ES-I3 (cell line): Measurements from ENCODE around the gene MTHFD2L.
A peak's percentile ranks its signal among the peaks of the same experiment; 100 is the strongest.

Experiments
- H3K36me3 ChIP-seq: 2 replicates; pipeline ENCODE4 v1.6.1; 2013; ENCODE audit warnings: mild to moderate bottlenecking, low read length, control low read depth, moderate library complexity; ENCODE audit not compliant: insufficient read depth
- H3K4me1 ChIP-seq: 2 replicates; pipeline ENCODE4 v1.6.1; 2013; ENCODE audit warnings: mild to moderate bottlenecking, control low read depth, low read length; ENCODE audit not compliant: insufficient read depth
- H3K9ac ChIP-seq: 2 replicates; pipeline ENCODE4 v1.6.1; 2013; ENCODE audit warnings: low read depth, mild to moderate bottlenecking, low read length, moderate library complexity
- H3K9me3 ChIP-seq: 2 replicates; pipeline ENCODE4 v1.6.1; 2013; ENCODE audit warnings: mild to moderate bottlenecking, low read length, moderate library complexity; ENCODE audit not compliant: control insufficient read depth, insufficient read depth

Gene MTHFD2L

GRCh38 chr4:74157561-74158465, at the start of gene MTHFD2L:
TSS of gene MTHFD2L (plus strand) at chr4:74158118. CDS start at chr4:74158139, 21 bp downstream.
- no peaks in the 10 kb centered on the region for H3K4me1 ChIP-seq
- H3K36me3 ChIP-seq: no peaks in the 10 kb centered on the region
- no peaks in the 10 kb centered on the region for H3K9me3 ChIP-seq
- peak within 1 kb of the TSS; percentile 72 for H3K9ac ChIP-seq

GRCh38 chr4:74108457-74109115, 49.3 kb upstream of the MTHFD2L start:
- Histone ChIP-seq H3K4me1 (peaks cover 17% of the 10 kb centered on the region), H3K9me3 (no peaks in the 10 kb centered on the region), H3K9ac (no peak overlapping the region), H3K36me3 (no peaks in the 10 kb centered on the region)

- H3K9me3 ChIP-seq: no peaks in the 10 kb centered on the region
- H3K9ac ChIP-seq: no peak overlapping the region
- H3K4me1 ChIP-seq: peaks cover 17% of the 10 kb centered on the region
- no peaks in the 10 kb centered on the region for H3K36me3 ChIP-seq
Observed at GRCh38 chr4:74109116-74109869, 48.6 kb upstream of the MTHFD2L start.

- H3K36me3 ChIP-seq: no peaks in the 10 kb centered on the region
- H3K9me3 ChIP-seq: no peaks in the 10 kb centered on the region
- H3K4me1 ChIP-seq: peaks cover 17% of the 10 kb centered on the region
- H3K9ac ChIP-seq: no peak overlapping the region
Observed at GRCh38 chr4:74109870-74110605, 47.9 kb upstream of the MTHFD2L start.

- Histone ChIP-seq H3K4me1 (peaks cover 17% of the 10 kb centered on the region), H3K9me3 (no peaks in the 10 kb centered on the region; the same call in 1 of the 2 replicates)
Observed at GRCh38 chr4:74110670-74111069, 47.2 kb upstream of the MTHFD2L start.

GRCh38 chr4:74111306-74111975, 46.5 kb upstream of the MTHFD2L start:
- H3K9ac ChIP-seq: no peak overlapping the region
- H3K4me1 ChIP-seq: peaks cover 17% of the 10 kb centered on the region

More at GRCh38 chr4:74110670-74111069, 47.2 kb upstream of the MTHFD2L start:
- Histone ChIP-seq H3K9ac (no peak overlapping the region), H3K36me3 (no peaks in the 10 kb centered on the region)

GRCh38 chr4:74111990-74112389, 45.9 kb upstream of the MTHFD2L start:
- Histone ChIP-seq H3K9me3 (no peaks in the 10 kb centered on the region; the same call in 1 of the 2 replicates), H3K36me3 (no peaks in the 10 kb centered on the region), H3K4me1 (peaks cover 21% of the 10 kb centered on the region), H3K9ac (no peak overlapping the region)

More at GRCh38 chr4:74111306-74111975, 46.5 kb upstream of the MTHFD2L start:
- no peaks in the 10 kb centered on the region; the same call in 1 of the 2 replicates for H3K9me3 ChIP-seq
- H3K36me3 ChIP-seq: no peaks in the 10 kb centered on the region

- H3K4me1 ChIP-seq: peaks cover 26% of the 10 kb centered on the region
Observed at GRCh38 chr4:74112399-74113105, 45.4 kb upstream of the MTHFD2L start.

GRCh38 chr4:74114234-74114633, 43.7 kb upstream of the MTHFD2L start:
- Histone ChIP-seq H3K9me3 (no peaks in the 10 kb centered on the region; the same call in 1 of the 2 replicates), H3K36me3 (no peaks in the 10 kb centered on the region), H3K9ac (no peak overlapping the region), H3K4me1 (peaks cover 22% of the 10 kb centered on the region)

More at GRCh38 chr4:74112399-74113105, 45.4 kb upstream of the MTHFD2L start:
- H3K9ac ChIP-seq: no peak overlapping the region
- no peaks in the 10 kb centered on the region for H3K36me3 ChIP-seq
- H3K9me3 ChIP-seq: no peaks in the 10 kb centered on the region; the same call in 1 of the 2 replicates

GRCh38 chr4:74117024-74117534, 40.8 kb upstream of the MTHFD2L start:
- H3K9me3 ChIP-seq: no peaks in the 10 kb centered on the region; the same call in 1 of the 2 replicates
- no peak overlapping the region for H3K9ac ChIP-seq
- no peaks in the 10 kb centered on the region for H3K36me3 ChIP-seq
- peaks cover 12% of the 10 kb centered on the region for H3K4me1 ChIP-seq

GRCh38 chr4:74118600-74119338, 39.1 kb upstream of the MTHFD2L start:
- peaks cover 9% of the 10 kb centered on the region for H3K4me1 ChIP-seq
- no peaks in the 10 kb centered on the region for H3K36me3 ChIP-seq
- H3K9me3 ChIP-seq: peaks cover 4% of the 10 kb centered on the region; the same call in 1 of the 2 replicates
- H3K9ac ChIP-seq: no peak overlapping the region

- Histone ChIP-seq H3K36me3 (no peaks in the 10 kb centered on the region), H3K9ac (no peak overlapping the region), H3K4me1 (peaks cover 9% of the 10 kb centered on the region), H3K9me3 (peaks cover 11% of the 10 kb centered on the region)
Observed at GRCh38 chr4:74120086-74120485, 37.8 kb upstream of the MTHFD2L start.
